Measurements from ENCODE around the gene AGPAT4. TPM values are rescaled to one million over a fixed set of nuclear protein-coding genes. Genes with fewer than 3 reads are reported as not detected.

The AGPAT4 gene
- total RNA-seq, 1 experiment from 2014 or later = 22.0 TPM

DNA sequence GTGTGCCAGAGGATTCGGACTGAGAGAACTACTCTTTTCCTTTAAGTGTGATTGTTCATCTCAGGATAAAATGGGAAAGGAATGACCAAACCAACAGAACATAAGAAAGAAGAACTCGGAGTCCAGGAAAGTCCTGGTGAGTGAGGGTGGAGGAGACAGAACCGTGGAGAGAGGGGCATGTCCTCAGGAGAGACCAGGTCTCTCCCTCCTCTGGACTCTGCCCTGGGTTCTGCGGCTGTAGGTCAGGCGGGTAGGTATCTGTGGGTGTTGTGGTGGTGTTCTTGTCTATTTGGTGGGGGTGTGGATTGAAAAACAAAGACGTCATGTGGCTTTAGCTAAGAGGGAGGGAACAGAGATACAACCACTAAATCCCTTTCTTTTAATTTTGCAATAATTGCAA, 29.1 kb upstream of the AGPAT4 start:
- Mint-ChIP-seq H3K4me3 (no peak overlapping the region), H3K27ac (no peak overlapping the region), H3K27me3 (ENCODE audit: low read depth) (peaks cover 2% of the 10 kb centered on the region; the same call in 1 of the 2 replicates), H3K4me1 (peaks cover 21 to 22% of the 10 kb centered on the region in 2 experiments), H3K36me3 (ENCODE audit: insufficient read depth in 1 of 3, low read depth in 3 of 3) (peaks cover 4 to 14% (median 8%) of the 10 kb centered on the region in 3 experiments), H3K9me3 (peaks cover 8 to 10% of the 10 kb centered on the region in 2 experiments)
- no peak overlapping the region for H4K5ac ChIP-seq (ENCODE audit: insufficient read length, low read depth, low read length)
- no peak overlapping the region for H4K8ac ChIP-seq (replicated peaks; ENCODE audit: insufficient read length, low read depth, low read length)
- WGBS (ENCODE audit: extremely low coverage, insufficient read length, low lambda C conversion rate) = no CpG with 5 or more reads among the region's 6 CpGs
- H3K4ac ChIP-seq (ENCODE audit: low read depth, low read length) = no peak overlapping the region
- no peaks in the 10 kb centered on the region for H3K23me2 ChIP-seq (ENCODE audit: insufficient read length, low read depth, low read length, poor library complexity, severe bottlenecking)
- H2BK120ac ChIP-seq (ENCODE audit: low read depth, low read length, poor library complexity, severe bottlenecking) = no peak overlapping the region
- H3K23ac ChIP-seq (ENCODE audit: insufficient read length, low read depth, low read length) = no peak overlapping the region
- no peaks in the 10 kb centered on the region for H3K79me1 ChIP-seq (ENCODE audit: insufficient read depth, low read depth, low read length, poor library complexity, severe bottlenecking)
- H2AK5ac ChIP-seq (ENCODE audit: insufficient read length, low read length) = no peak overlapping the region
- H3K9me3 ChIP-seq (ENCODE audit: control insufficient read depth, low read depth, low read length) = no peaks in the 10 kb centered on the region
- TF ChIP-seq, protein P1, sequence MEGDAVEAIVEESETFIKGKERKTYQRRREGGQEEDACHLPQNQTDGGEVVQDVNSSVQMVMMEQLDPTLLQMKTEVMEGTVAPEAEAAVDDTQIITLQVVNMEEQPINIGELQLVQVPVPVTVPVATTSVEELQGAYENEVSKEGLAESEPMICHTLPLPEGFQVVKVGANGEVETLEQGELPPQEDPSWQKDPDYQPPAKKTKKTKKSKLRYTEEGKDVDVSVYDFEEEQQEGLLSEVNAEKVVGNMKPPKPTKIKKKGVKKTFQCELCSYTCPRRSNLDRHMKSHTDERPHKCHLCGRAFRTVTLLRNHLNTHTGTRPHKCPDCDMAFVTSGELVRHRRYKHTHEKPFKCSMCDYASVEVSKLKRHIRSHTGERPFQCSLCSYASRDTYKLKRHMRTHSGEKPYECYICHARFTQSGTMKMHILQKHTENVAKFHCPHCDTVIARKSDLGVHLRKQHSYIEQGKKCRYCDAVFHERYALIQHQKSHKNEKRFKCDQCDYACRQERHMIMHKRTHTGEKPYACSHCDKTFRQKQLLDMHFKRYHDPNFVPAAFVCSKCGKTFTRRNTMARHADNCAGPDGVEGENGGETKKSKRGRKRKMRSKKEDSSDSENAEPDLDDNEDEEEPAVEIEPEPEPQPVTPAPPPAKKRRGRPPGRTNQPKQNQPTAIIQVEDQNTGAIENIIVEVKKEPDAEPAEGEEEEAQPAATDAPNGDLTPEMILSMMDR (conservative IDR thresholded peaks at IDR 0.05) = no peak
- no peak for DNase-seq
- H3K18ac ChIP-seq (ENCODE audit: insufficient read length, low read depth, low read length) = no peak overlapping the region
- H3K14ac ChIP-seq (ENCODE audit: insufficient read depth, low read length) = no peak overlapping the region
- H3K4me1 ChIP-seq (ENCODE audit: insufficient read depth, low read length) = no peaks in the 10 kb centered on the region
- H2BK5ac ChIP-seq (ENCODE audit: insufficient read length, low read length) = no peak overlapping the region
- no peak overlapping the region for H3K4me2 ChIP-seq (ENCODE audit: insufficient read depth, insufficient read length, low read length)
- no peak overlapping the region for H3K27ac ChIP-seq (ENCODE audit: insufficient read length, low read depth, low read length)
- H2BK20ac ChIP-seq (ENCODE audit: low read depth, low read length, poor library complexity, severe bottlenecking) = no peak overlapping the region
- no peak overlapping the region for H2BK15ac ChIP-seq (ENCODE audit: low read depth, low read length)
- no peak overlapping the region for H3K9ac ChIP-seq (ENCODE audit: extremely low read depth, insufficient read length, low read length)
- no peaks in the 10 kb centered on the region for H3K79me2 ChIP-seq (ENCODE audit: insufficient read depth, low read length)
- H3K27me3 ChIP-seq (ENCODE audit: insufficient read depth, low read length) = no peaks in the 10 kb centered on the region
- H4K91ac ChIP-seq (ENCODE audit: insufficient read length, low read depth, low read length) = no peak overlapping the region
- no peaks in the 10 kb centered on the region for H4K20me1 ChIP-seq (ENCODE audit: control insufficient read depth, insufficient read depth, insufficient read length)
- H3T11ph ChIP-seq (ENCODE audit: low read length) = no peak overlapping the region
- H3K56ac ChIP-seq (ENCODE audit: insufficient read length, low read depth, low read length) = no peak overlapping the region
- no peak overlapping the region for H2AFZ ChIP-seq (ENCODE audit: low read length)
- H2BK12ac ChIP-seq (ENCODE audit: insufficient read length, low read depth, low read length) = no peak overlapping the region
